RWPE2 (cell line): ENCODE results near the gene SAMD13.

Experiments
- ATAC-seq: fragments of 200-7000 bp; cut with Tn5 transposase; 3 replicates; pipeline ENCODE4 v1.9.1; 2021; ENCODE audit warnings: low read depth
- DNase-seq: peaks from one replicate; pipeline ENCODE4 v3.0.0-alpha.2; 2020; ENCODE audit warnings: low spot score
- H3K27ac ChIP-seq: fragments of 450-650 bp; 2 replicates; pipeline ENCODE4 v1.5.1; 2017; ENCODE audit warnings: mild to moderate bottlenecking; ENCODE audit not compliant: poor library complexity, severe bottlenecking
- H3K27me3 ChIP-seq: fragments of 250-450 bp; sonication (Bioruptor Pico); 2 replicates; pipeline ENCODE4 v1.5.1; 2021; ENCODE audit warnings: mild to moderate bottlenecking, moderate library complexity; ENCODE audit not compliant: insufficient read depth, poor library complexity, severe bottlenecking
- H3K36me3 ChIP-seq: fragments of 250-450 bp; sonication (Bioruptor Pico); 2 replicates; pipeline ENCODE4 v1.5.1; 2020; ENCODE audit warnings: low read depth, mild to moderate bottlenecking, moderate library complexity
- H3K4me1 ChIP-seq: fragments of 250-450 bp; sonication (Bioruptor Pico); 2 replicates; pipeline ENCODE4 v1.5.1; 2021; ENCODE audit warnings: mild to moderate bottlenecking, moderate library complexity; ENCODE audit not compliant: insufficient read depth, poor library complexity, severe bottlenecking
- H3K4me3 ChIP-seq: fragments of 250-450 bp; sonication (Bioruptor Pico); 2 replicates; pipeline ENCODE4 v1.5.1; 2021; ENCODE audit warnings: mild to moderate bottlenecking, moderate library complexity; ENCODE audit not compliant: severe bottlenecking
- H3K9me3 ChIP-seq: fragments of 250-450 bp; sonication (Bioruptor Pico); 2 replicates; pipeline ENCODE4 v1.5.1; 2021; ENCODE audit warnings: mild to moderate bottlenecking, moderate library complexity; ENCODE audit not compliant: severe bottlenecking
- CTCF ChIP-seq: fragments of 450-650 bp; IDR thresholded peaks from one replicate; pipeline ENCODE4 v1.5.1; 2017; ENCODE audit warnings: mild to moderate bottlenecking, moderate library complexity; ENCODE audit not compliant: poor library complexity, severe bottlenecking

Gene SAMD13

GRCh38 chr1:84358695-84359094 lies 57.2 kb downstream of the SAMD13 start:
- no peak for TF ChIP-seq CTCF
- Histone ChIP-seq H3K27me3 (no peaks in the 10 kb centered on the region), H3K4me1 (no peaks in the 10 kb centered on the region), H3K36me3 (no peaks in the 10 kb centered on the region), H3K9me3 (no peaks in the 10 kb centered on the region), H3K4me3 (no peak overlapping the region), H3K27ac (no peak overlapping the region)
- DNase-seq (no peak), ATAC-seq (no peak)

GRCh38 chr1:84360316-84360715 lies 58.8 kb downstream of the SAMD13 start:
- no peak for TF ChIP-seq CTCF
- no peaks in the 10 kb centered on the region for H3K36me3 ChIP-seq
- H3K27ac ChIP-seq = no peak overlapping the region
- no peaks in the 10 kb centered on the region for H3K9me3 ChIP-seq
- ATAC-seq = no peak
- no peak overlapping the region for H3K4me3 ChIP-seq
- peaks cover 9% of the 10 kb centered on the region for H3K4me1 ChIP-seq
- no peak for DNase-seq
- no peaks in the 10 kb centered on the region for H3K27me3 ChIP-seq

DNA sequence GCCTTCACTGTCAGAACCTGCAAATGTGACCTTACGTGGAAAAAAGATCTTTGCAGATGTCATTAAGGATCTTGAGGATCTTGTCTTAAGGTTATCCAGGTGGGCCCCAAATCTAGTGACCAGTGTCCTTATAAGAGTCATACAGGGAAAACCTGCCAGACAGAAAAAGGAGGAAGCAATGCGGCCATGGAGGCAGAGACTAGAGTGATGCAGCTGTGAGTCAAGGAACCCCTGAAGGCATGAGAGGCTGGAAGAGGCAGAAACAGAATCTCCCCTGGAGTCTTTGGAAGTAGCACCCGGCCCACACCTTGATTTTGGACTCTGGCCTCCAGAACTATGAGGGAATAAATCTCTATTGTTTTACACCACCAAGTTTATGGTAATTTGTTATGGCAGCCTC lies 60.3 kb downstream of the SAMD13 start:
- ATAC-seq (0 out of 3 replicates have a peak, but pooled peaks have one; percentile 13), DNase-seq (no peak)
- H3K4me3 ChIP-seq = no peak overlapping the region
- H3K36me3 ChIP-seq = no peaks in the 10 kb centered on the region
- H3K27ac ChIP-seq = no peak overlapping the region
- no peaks in the 10 kb centered on the region for H3K27me3 ChIP-seq
- no peaks in the 10 kb centered on the region for H3K9me3 ChIP-seq
- H3K4me1 ChIP-seq = peaks cover 14% of the 10 kb centered on the region
- TF ChIP-seq CTCF = no peak

GRCh38 chr1:84363019-84363418 lies 61.5 kb downstream of the SAMD13 start:
- peaks cover 14% of the 10 kb centered on the region for H3K4me1 ChIP-seq
- H3K4me3 ChIP-seq = no peak overlapping the region
- no peak overlapping the region for H3K27ac ChIP-seq
- H3K9me3 ChIP-seq = no peaks in the 10 kb centered on the region
- ATAC-seq (no peak), DNase-seq (no peak)
- no peaks in the 10 kb centered on the region for H3K27me3 ChIP-seq
- no peaks in the 10 kb centered on the region for H3K36me3 ChIP-seq
- no peak for TF ChIP-seq CTCF

DNA sequence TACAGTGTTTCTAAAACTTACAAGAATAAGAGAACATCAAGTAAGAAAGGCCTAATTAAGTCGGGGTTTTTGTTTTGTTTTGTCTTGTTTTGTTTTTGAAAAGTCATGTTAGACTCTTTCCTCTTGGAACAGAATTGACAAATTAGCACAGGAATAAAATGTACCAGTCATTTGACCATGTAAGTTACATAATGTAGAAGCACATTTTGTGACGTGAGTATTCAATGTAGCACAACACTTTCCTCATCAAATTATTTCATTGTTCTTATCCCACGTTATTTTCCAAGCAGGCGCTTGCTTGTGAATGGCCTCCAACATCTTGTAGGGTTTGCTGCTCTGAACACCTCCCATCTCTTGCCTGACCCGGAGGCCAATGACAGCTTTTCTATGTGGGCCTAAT lies 62.1 kb downstream of the SAMD13 start:
- no peak overlapping the region for H3K4me3 ChIP-seq
- H3K36me3 ChIP-seq = no peaks in the 10 kb centered on the region
- H3K9me3 ChIP-seq = no peaks in the 10 kb centered on the region
- ATAC-seq (no peak), DNase-seq (no peak)
- peaks cover 14% of the 10 kb centered on the region for H3K4me1 ChIP-seq
- TF ChIP-seq CTCF = no peak
- H3K27ac ChIP-seq = no peak overlapping the region
- no peaks in the 10 kb centered on the region for H3K27me3 ChIP-seq
